Stimulated activated CD4-positive, alpha-beta T cell treated with anti-CD3 and anti-CD28 coated beads, Interleukin-15, amount 100 ng/mL, for 1 hour (primary cell): ENCODE measurements around the gene BMF.
"Not testable (repeated sequence)": the region's sequence is repeated elsewhere in the genome, so short reads cannot be mapped to it uniquely, and the experiment has no call there.

Experiments
- DNase-seq, 2 donors: peaks; one replicate each; pipeline ENCODE4 v3.0.0-alpha.2; 2020; ENCODE audit warnings: low read depth in 1 of 2, low spot score in 1 of 2

The BMF gene

GRCh38 chr15:40108855-40109735 lies at the start of gene BMF:
Gene BMF (minus strand): TSS chr15:40108879. CDS start chr15:40106086, 2,793 bp downstream.
- peak; percentile 92 to 98 for DNase-seq

- DNase-seq, result no peak
These were observed 49.2 kb upstream of the BMF start for GRCh38 chr15:40157778-40158447.

DNA sequence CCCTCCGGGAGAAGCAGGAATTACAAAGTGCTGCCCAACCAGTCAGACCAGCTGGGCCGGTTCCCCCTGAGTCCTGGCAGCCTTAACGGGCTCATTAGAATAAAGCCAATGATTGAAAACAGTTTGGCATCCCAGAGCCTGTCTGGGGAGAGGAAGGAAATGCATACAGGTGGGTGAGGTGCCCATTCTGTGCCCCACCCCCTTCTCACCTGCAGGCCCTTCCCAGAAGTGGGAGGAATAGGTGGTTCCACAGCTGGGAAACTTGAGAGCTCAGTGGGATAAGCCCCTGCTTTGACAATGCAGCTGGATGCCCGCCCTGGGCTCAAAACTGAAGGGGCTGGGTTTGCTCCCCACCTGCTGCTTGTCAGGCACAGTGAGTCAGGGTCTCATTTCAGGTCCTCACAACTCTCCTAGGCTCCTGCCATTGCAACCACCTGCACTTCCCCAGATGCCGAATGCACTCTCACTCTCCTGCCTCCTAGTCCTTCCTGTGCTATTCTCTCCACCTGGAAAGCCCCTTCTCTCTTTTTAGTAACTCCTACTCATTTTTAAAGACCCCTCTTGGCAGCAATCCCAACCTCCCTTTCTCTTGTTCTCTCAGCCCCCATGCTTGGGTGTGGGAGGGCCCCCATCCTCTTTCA lies 46.7 kb upstream of the BMF start:
- no peak for DNase-seq

- not testable (repeated sequence) for DNase-seq
These were observed 46.1 kb upstream of the BMF start for GRCh38 chr15:40154821-40155220.

- DNase-seq, result no peak
These were observed 43.3 kb upstream of the BMF start for GRCh38 chr15:40151991-40152390.

- no peak for DNase-seq
These were observed 42.8 kb upstream of the BMF start for GRCh38 chr15:40151499-40151898.

- DNase-seq, result no peak
These were observed 41.7 kb upstream of the BMF start for GRCh38 chr15:40150163-40150925.

GRCh38 chr15:40149339-40149738 lies 40.7 kb upstream of the BMF start:
- no peak for DNase-seq

GRCh38 chr15:40146037-40146436 lies 37.4 kb upstream of the BMF start:
- no peak for DNase-seq

DNA sequence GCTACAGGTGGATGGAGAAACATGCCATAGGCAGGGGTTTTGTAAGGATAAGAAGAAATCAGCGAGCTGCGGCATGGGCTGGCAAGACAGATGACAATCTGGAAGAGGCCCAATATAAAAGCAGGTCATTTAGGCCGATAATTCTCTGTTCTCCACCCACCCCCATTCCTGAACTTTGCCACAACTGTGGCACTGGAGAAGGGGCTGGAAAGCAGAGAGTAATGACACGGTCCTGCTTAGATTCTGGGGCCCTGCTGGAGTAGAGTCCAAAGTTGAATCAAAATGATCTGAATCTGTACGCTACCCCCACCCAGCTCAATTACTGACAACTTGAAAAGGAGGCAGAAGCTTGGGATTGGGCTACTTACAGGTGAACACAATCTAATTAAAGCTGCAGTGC lies 33.7 kb upstream of the BMF start:
- DNase-seq, result no peak

DNA sequence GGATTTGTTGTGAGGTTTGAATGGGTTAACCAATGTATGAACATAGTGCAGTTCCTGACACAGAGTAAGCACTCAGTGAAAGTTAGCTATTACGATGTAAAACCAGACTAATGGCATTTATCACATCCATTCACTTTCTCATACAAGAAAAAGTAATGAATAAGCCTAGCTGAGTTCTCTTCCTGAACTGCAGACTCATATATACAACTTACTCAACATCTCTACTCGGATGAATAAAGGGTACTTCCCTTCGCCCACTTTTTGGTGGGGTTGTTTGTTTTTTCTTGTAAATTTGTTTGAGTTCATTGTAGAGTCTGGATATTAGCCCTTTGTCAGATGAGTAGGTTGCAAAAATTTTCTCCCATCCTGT lies 29.5 kb upstream of the BMF start:
- DNase-seq, result not testable (repeated sequence)

DNA sequence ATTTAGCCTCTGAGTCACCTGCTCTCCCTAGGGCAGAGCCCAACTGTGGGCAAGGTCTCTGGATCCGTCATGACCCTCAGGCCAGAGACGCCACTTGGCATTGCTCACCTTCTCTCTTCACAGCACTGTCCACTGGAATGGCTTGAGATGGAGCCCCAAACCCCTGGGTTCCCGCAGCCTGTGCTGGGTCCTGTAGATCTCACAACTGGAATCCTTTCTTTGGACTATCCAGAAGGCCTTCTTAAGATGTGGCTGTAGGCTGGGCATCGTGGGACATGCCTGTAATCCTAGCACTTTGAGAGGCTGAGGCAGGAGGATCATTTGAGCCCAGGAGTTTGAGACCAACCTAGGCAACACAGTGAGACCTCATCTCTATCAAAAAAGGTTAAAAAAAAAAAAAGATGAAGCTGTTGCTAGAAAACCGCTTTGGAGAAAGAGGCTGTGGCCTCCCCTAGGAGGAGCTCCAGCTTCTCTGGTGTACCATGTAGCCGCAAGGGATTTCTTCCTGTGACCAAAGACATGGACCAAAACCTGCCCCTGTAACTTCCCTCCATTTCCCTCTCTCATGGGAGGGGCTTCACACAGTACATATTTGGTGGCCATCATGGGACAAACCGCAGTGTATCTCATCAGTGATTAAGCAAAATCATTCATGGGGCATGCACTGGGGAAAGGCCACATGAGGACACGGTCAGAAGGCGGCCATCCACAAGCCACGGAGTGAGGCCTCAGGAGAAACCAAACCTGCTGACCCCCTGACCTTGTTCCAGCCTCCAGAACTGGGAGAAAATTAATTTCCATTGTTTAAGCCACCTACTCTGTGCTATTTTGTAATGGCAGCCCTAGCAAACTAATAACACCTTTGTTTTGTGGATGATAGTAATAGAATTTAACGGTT lies 28.9 kb upstream of the BMF start:
- DNase-seq, result no peak

GRCh38 chr15:40136470-40137302 lies 28.0 kb upstream of the BMF start:
- no peak for DNase-seq

GRCh38 chr15:40135846-40136450 lies 27.3 kb upstream of the BMF start:
- DNase-seq, result not testable (repeated sequence)

GRCh38 chr15:40134885-40135284 lies 26.2 kb upstream of the BMF start:
- no peak for DNase-seq

GRCh38 chr15:40133544-40133943 lies 24.9 kb upstream of the BMF start:
- no peak for DNase-seq

DNA sequence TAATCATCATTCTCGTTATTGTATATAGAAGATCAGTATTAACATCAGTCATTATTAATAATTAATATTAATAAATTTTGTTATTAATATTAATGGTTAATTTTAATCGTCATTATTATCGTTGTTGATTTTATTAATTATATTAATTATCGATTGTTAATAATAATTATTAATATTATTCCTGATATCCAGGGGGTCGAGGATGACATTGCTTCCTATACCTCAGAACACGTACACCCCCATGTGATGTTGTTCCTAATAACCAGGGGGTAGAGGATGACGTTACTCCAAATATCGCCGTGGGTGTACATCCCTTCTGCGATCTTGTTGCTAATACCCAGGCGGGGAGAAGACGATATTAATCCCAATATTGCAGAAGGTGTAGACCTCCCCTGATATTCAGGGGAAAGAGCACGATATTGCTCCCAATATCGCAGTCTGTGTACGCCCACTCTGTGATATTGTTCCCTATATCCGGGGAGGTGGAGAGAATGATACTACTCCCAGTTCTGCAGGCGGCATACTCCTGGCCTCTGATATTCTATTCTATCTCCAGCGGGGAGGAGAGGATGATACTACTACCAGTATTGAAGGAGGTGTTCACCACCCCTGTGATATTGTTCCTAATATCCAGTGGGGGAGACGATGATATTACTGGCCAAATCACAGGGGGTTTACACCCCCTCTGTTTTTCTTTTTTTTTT lies 22.3 kb upstream of the BMF start:
- no peak for DNase-seq

- no peak for DNase-seq
These were observed 21.4 kb upstream of the BMF start for GRCh38 chr15:40130118-40130517.
